ENCODE data around the gene SH3RF1.

Gene SH3RF1

DNA sequence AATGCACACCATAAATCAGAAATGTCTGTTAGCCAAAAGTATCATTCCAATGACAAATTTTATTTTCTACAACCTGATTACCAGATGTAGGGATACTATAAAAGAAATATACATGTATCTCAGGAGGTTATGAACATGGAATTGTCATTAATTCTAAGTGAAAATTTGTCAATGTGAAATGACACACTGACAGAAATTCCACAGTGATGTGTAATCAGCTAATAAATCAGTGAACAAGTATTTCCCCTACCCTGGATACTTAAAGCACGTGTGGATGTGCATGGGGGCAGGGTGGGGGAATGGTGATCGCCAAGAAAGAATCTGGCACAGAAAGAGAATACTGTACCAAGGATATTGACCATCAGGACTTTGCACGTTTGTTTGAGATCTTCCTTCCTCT is 123.6 kb downstream of the SH3RF1 start:
- TF ChIP-seq, protein P1, sequence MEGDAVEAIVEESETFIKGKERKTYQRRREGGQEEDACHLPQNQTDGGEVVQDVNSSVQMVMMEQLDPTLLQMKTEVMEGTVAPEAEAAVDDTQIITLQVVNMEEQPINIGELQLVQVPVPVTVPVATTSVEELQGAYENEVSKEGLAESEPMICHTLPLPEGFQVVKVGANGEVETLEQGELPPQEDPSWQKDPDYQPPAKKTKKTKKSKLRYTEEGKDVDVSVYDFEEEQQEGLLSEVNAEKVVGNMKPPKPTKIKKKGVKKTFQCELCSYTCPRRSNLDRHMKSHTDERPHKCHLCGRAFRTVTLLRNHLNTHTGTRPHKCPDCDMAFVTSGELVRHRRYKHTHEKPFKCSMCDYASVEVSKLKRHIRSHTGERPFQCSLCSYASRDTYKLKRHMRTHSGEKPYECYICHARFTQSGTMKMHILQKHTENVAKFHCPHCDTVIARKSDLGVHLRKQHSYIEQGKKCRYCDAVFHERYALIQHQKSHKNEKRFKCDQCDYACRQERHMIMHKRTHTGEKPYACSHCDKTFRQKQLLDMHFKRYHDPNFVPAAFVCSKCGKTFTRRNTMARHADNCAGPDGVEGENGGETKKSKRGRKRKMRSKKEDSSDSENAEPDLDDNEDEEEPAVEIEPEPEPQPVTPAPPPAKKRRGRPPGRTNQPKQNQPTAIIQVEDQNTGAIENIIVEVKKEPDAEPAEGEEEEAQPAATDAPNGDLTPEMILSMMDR (conservative IDR thresholded peaks at IDR 0.05; ENCODE audit: low read depth, low read length) = no peak
- no peak overlapping the region for H3K4me3 ChIP-seq (ENCODE audit: low read length)
- no peak for DNase-seq (ENCODE audit: low read depth)

- DNase-seq (ENCODE audit: low read depth) = no peak
- TF ChIP-seq, protein P1 (conservative IDR thresholded peaks at IDR 0.05; ENCODE audit: low read depth, low read length) = no peak
- no peak overlapping the region for H3K4me3 ChIP-seq (ENCODE audit: low read length)
These were observed 126.6 kb downstream of the SH3RF1 start for GRCh38 chr4:169144061-169144600.

DNA sequence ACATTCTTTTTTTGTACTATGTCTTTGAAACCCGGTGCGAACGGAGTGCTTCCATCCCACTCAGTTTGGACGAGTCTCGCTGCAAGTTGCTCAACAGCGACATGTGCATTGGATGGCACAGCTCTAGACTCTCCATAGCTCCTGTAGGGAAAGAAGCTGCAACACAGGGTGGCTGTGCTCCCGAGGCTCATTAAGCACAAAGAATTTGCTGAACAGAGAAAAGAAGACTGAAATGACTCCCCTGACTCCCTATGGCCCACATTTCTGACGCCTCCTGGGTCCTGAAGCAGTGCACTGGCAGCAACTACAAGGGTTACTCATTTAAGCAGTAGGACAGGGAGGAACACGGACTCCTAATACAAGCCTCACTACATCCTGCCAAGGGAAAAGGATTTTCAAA is 127.4 kb downstream of the SH3RF1 start:
- no peak for DNase-seq (ENCODE audit: low read depth)
- H3K4me3 ChIP-seq (ENCODE audit: low read length) = no peak overlapping the region
- TF ChIP-seq, protein P1 (conservative IDR thresholded peaks at IDR 0.05; ENCODE audit: low read depth, low read length) = no peak

DNA sequence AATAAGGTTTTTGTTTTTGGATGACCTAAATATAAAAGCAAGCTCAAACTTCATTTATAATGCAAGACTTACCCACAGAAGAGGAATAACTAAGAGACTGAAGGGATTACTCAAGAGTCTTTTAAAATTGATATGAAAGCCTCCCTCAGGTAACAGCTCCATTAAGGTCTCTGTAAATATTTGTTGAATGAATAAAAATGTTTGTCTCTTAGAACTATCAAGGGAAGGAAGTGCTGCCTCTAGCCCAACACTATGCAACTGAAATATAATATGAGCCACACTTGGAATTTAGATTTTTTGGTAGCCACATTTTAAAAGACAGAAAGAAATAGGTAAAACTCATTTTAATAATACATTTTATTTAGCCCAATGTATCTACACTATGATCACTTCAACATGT is 127.8 kb downstream of the SH3RF1 start:
- TF ChIP-seq, protein P1 (conservative IDR thresholded peaks at IDR 0.05; ENCODE audit: low read depth, low read length) = no peak
- no peak overlapping the region for H3K4me3 ChIP-seq (ENCODE audit: low read length)
- DNase-seq (ENCODE audit: low read depth) = no peak

DNA sequence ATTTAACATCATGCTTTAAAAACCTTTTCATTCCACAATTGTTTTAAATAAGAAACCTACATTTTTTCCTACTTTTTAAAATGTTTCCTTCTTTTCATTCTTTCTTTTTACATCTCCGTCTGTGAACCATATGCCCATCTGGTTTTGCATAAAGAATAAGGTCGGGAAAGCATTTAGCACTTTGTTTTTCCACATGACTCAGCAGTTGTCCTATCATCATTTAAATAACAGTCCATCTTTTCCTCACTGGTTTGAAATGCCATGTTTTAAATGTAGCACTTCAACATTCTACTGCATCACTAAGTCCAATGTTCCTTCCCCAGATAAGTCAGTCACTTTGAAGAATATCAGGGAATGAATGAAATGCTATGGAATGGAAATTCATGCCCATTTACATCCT is 128.4 kb downstream of the SH3RF1 start:
- H3K4me3 ChIP-seq (ENCODE audit: low read length) = no peak overlapping the region
- TF ChIP-seq, protein P1 (conservative IDR thresholded peaks at IDR 0.05; ENCODE audit: low read depth, low read length) = no peak
- DNase-seq (ENCODE audit: low read depth) = no peak

DNA sequence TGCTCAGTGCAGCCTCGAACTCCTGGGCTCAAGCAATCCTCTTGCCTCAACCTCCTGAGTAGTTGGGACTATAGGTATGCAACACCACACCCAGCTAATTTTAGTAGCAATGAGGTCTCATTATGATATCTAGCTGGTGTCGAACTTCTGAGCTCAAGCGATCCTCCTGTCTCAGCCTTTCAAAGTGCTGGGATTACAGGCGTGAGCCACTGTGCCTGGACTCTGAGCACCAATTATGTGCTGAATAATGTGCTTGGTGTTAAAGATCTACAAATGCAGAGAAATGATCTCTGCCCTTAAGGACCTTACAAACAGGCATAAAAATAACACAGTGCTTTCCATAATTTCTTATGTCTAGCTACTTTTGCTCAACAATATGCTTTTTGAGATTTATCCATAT is 131.7 kb downstream of the SH3RF1 start:
- TF ChIP-seq, protein P1 (conservative IDR thresholded peaks at IDR 0.05; ENCODE audit: low read depth, low read length) = no peak
- DNase-seq (ENCODE audit: low read depth) = no peak
- H3K4me3 ChIP-seq (ENCODE audit: low read length) = no peak overlapping the region

DNA sequence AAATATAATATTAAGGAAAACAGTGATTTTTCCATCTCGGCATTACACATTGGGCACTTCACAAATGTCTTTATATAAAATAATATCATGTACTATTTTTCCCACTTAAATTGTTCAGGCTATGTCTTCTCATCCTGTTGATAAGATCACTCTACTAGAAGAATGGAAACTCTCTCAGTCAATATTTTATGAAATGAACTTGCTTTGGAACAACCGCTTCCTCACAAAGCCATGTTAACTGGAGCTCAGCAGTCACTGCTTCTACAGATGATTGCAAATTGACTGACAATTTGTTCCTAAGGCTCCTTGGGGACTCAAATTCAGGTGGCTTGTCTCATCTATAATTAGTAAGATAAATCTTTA is 133.2 kb downstream of the SH3RF1 start:
- DNase-seq (ENCODE audit: low read depth) = no peak
- no peak overlapping the region for H3K4me3 ChIP-seq (ENCODE audit: low read length)
- TF ChIP-seq, protein P1 (conservative IDR thresholded peaks at IDR 0.05; ENCODE audit: low read depth, low read length) = no peak
